Astrocyte (in vitro differentiated cells and primary cell): ENCODE results near the gene SMARCB1. TPM values are rescaled to one million over a fixed set of nuclear protein-coding genes. Genes with fewer than 3 reads are reported as not detected.
A peak's percentile ranks its signal among the peaks of the same experiment; 100 is the strongest.

ENCODE experiments used
- DNase-seq: peaks from one replicate; pipeline ENCODE4 v3.0.0-alpha.2; 2010; ENCODE audit warnings: low read depth
- FAIRE-seq: peaks from 2 replicates; lab custom pipeline; 2011; peaks lifted over from hg19 to GRCh38; lab: Jason Lieb, UNC
- H2AFZ ChIP-seq: 2 replicates; pipeline ENCODE4 v1.6.0; 2012; ENCODE audit warnings: low read depth, low read length, inconsistent platforms
- H3K27ac ChIP-seq: 2 replicates; pipeline ENCODE4 v1.5.1; 2011; ENCODE audit warnings: low read depth, low read length, inconsistent platforms
- H3K27me3 ChIP-seq: 2 replicates; pipeline ENCODE4 v1.6.0; 2011; ENCODE audit warnings: low read length, inconsistent platforms; ENCODE audit not compliant: insufficient read depth
- H3K36me3 ChIP-seq: 2 replicates; pipeline ENCODE4 v1.5.1; 2011; ENCODE audit warnings: low read length, inconsistent platforms; ENCODE audit not compliant: insufficient read depth
- H3K4me1 ChIP-seq: 2 replicates; pipeline ENCODE4 v1.5.1; 2011; ENCODE audit warnings: low read length, inconsistent platforms; ENCODE audit not compliant: insufficient read depth
- H3K4me2 ChIP-seq: 2 replicates; pipeline ENCODE4 v1.6.0; 2012; ENCODE audit warnings: low read length, inconsistent platforms
- H3K4me3 ChIP-seq: 2 replicates; pipeline ENCODE4 v1.5.1; 2011; ENCODE audit warnings: low read depth, mild to moderate bottlenecking, low read length, inconsistent platforms; ENCODE audit not compliant: insufficient read depth
- H3K79me2 ChIP-seq: 2 replicates; pipeline ENCODE4 v1.6.0; 2012; ENCODE audit warnings: mild to moderate bottlenecking, low read length, inconsistent platforms; ENCODE audit not compliant: insufficient read depth
- H3K9ac ChIP-seq: 2 replicates; pipeline ENCODE4 v1.6.0; 2012; ENCODE audit warnings: mild to moderate bottlenecking, low read length, inconsistent platforms
- H3K9me3 ChIP-seq: 2 replicates; pipeline ENCODE4 v1.5.1; 2012; ENCODE audit warnings: low read depth, mild to moderate bottlenecking, low read length, inconsistent platforms; ENCODE audit not compliant: insufficient read depth
- H4K20me1 ChIP-seq: 2 replicates; pipeline ENCODE4 v1.6.0; 2012; ENCODE audit warnings: low read length, inconsistent platforms; ENCODE audit not compliant: insufficient read depth
- H3K27ac Mint-ChIP-seq: one replicate; pipeline ENCODE4 v1.8.0; 2021; ENCODE audit warnings: mild to moderate bottlenecking, mixed read lengths; ENCODE audit not compliant: unreplicated experiment
- H3K27me3 Mint-ChIP-seq: one replicate; pipeline ENCODE4 v1.8.0; 2021; ENCODE audit warnings: low read depth, mixed read lengths; ENCODE audit not compliant: unreplicated experiment
- H3K36me3 Mint-ChIP-seq: one replicate; pipeline ENCODE4 v1.8.0; 2021; ENCODE audit warnings: low read depth, mixed read lengths; ENCODE audit not compliant: unreplicated experiment
- H3K4me1 Mint-ChIP-seq: one replicate; pipeline ENCODE4 v1.8.0; 2021; ENCODE audit warnings: low read depth, mixed read lengths; ENCODE audit not compliant: unreplicated experiment
- H3K4me3 Mint-ChIP-seq: one replicate; pipeline ENCODE4 v1.8.0; 2021; ENCODE audit warnings: mild to moderate bottlenecking, moderate library complexity, mixed read lengths; ENCODE audit not compliant: unreplicated experiment
- H3K9me3 Mint-ChIP-seq: one replicate; pipeline ENCODE4 v1.8.0; 2021; ENCODE audit warnings: mild to moderate bottlenecking, mixed read lengths; ENCODE audit not compliant: unreplicated experiment
- CTCF ChIP-seq: IDR thresholded peaks from 2 replicates; pipeline ENCODE4 v1.5.1; 2011; ENCODE audit warnings: low read depth, mild to moderate bottlenecking, inconsistent platforms, low read length, moderate library complexity; ENCODE audit not compliant: insufficient read depth
- EZH2 ChIP-seq: IDR thresholded peaks from 2 replicates; pipeline ENCODE4 v1.6.1; 2012; ENCODE audit warnings: mild to moderate bottlenecking, low read length, inconsistent platforms; ENCODE audit not compliant: insufficient read depth
- total RNA-seq: library from RNA; stranded (reverse); gene quantifications from 2 replicates; pipeline ENCODE4 v1.2.1, GENCODE V29; 2021

The SMARCB1 gene
- total RNA-seq, 1 donor from 2014 or later, result 91.3 TPM

GRCh38 chr22:23744485-23744884, 42.3 kb upstream of the SMARCB1 start:
- H3K4me3 ChIP-seq, result no peak overlapping the region
- no peak overlapping the region for H3K27ac Mint-ChIP-seq
- no peak overlapping the region for H3K4me2 ChIP-seq
- H4K20me1 ChIP-seq, result peaks cover 21% of the 10 kb centered on the region
- no peak overlapping the region for H2AFZ ChIP-seq
- H3K79me2 ChIP-seq, result peaks cover 11% of the 10 kb centered on the region
- peaks cover 12% of the 10 kb centered on the region for H3K9me3 ChIP-seq
- no peak overlapping the region for H3K4me3 Mint-ChIP-seq
- TF ChIP-seq CTCF (no peak), EZH2 (no peak)
- H3K27me3 Mint-ChIP-seq, result no peaks in the 10 kb centered on the region
- peaks cover 14% of the 10 kb centered on the region for H3K36me3 ChIP-seq
- H3K4me1 ChIP-seq, result no peaks in the 10 kb centered on the region
- FAIRE-seq (no peak), DNase-seq (no peak)
- H3K36me3 Mint-ChIP-seq, result peaks cover 33% of the 10 kb centered on the region
- no peak overlapping the region for H3K27ac ChIP-seq
- H3K4me1 Mint-ChIP-seq, result no peaks in the 10 kb centered on the region
- H3K9me3 Mint-ChIP-seq, result no peaks in the 10 kb centered on the region
- no peaks in the 10 kb centered on the region for H3K27me3 ChIP-seq
- no peak overlapping the region for H3K9ac ChIP-seq

GRCh38 chr22:23745791-23746190, 41.0 kb upstream of the SMARCB1 start:
- H3K27ac ChIP-seq, result no peak overlapping the region
- H2AFZ ChIP-seq, result no peak overlapping the region
- TF ChIP-seq CTCF, result no peak
- TF ChIP-seq EZH2, result no peak
- peaks cover 33% of the 10 kb centered on the region for H3K36me3 Mint-ChIP-seq
- peaks cover 3% of the 10 kb centered on the region for H3K4me1 ChIP-seq
- H4K20me1 ChIP-seq, result peaks cover 21% of the 10 kb centered on the region
- FAIRE-seq (no peak), DNase-seq (no peak)
- no peak overlapping the region for H3K4me2 ChIP-seq
- no peak overlapping the region for H3K4me3 Mint-ChIP-seq
- H3K27me3 Mint-ChIP-seq, result no peaks in the 10 kb centered on the region
- peaks cover 15% of the 10 kb centered on the region for H3K79me2 ChIP-seq
- H3K4me3 ChIP-seq, result no peak overlapping the region
- H3K36me3 ChIP-seq, result peaks cover 14% of the 10 kb centered on the region
- no peaks in the 10 kb centered on the region for H3K9me3 Mint-ChIP-seq
- peaks cover 12% of the 10 kb centered on the region for H3K9me3 ChIP-seq
- peaks cover 4% of the 10 kb centered on the region for H3K4me1 Mint-ChIP-seq
- peak overlapping the region; percentile 62 for H3K27ac Mint-ChIP-seq
- H3K9ac ChIP-seq, result no peak overlapping the region
- H3K27me3 ChIP-seq, result no peaks in the 10 kb centered on the region

- Histone ChIP-seq H3K79me2 (peaks cover 15% of the 10 kb centered on the region), H2AFZ (peak overlapping the region; percentile 91), H3K4me2 (peak overlapping the region; percentile 99), H3K36me3 (no peaks in the 10 kb centered on the region), H3K9me3 (peaks cover under 1% of the 10 kb centered on the region), H3K27ac (no peak overlapping the region), H4K20me1 (peaks cover 18% of the 10 kb centered on the region), H3K9ac (peak overlapping the region; percentile 92), H3K4me1 (peaks cover 3% of the 10 kb centered on the region), H3K4me3 (peak overlapping the region; percentile 78), H3K27me3 (no peaks in the 10 kb centered on the region)
- peak; percentile 49 for FAIRE-seq
- Mint-ChIP-seq H3K9me3 (no peaks in the 10 kb centered on the region), H3K27ac (no peak overlapping the region), H3K27me3 (no peaks in the 10 kb centered on the region), H3K4me1 (peaks cover 4% of the 10 kb centered on the region), H3K36me3 (peaks cover 7% of the 10 kb centered on the region), H3K4me3 (peak overlapping the region; percentile 91)
- DNase-seq, result no peak
- TF ChIP-seq CTCF (no peak), EZH2 (no peak)
Measured at GRCh38 chr22:23749841-23750301, 36.9 kb upstream of the SMARCB1 start.
